ENCODE results near the gene NRG3.
A peak's percentile ranks its signal among the peaks of the same experiment; 100 is the strongest.

The NRG3 gene

GRCh38 chr10:82221056-82221455 lies 346.1 kb downstream of the NRG3 start:
- DNase-seq (ENCODE audit: low spot score) = no peak

- no peak for DNase-seq (ENCODE audit: low spot score)
Measured at GRCh38 chr10:82221601-82222149, 346.7 kb downstream of the NRG3 start.

GRCh38 chr10:82228701-82229100 lies 353.7 kb downstream of the NRG3 start:
- no peak for DNase-seq (ENCODE audit: low spot score)

- no peak for DNase-seq (ENCODE audit: low spot score)
Measured at GRCh38 chr10:82234173-82234572, 359.2 kb downstream of the NRG3 start.

GRCh38 chr10:82236084-82236731 lies 361.2 kb downstream of the NRG3 start:
- no peak for DNase-seq (ENCODE audit: low spot score)

- DNase-seq (ENCODE audit: low spot score) = no peak
Measured at GRCh38 chr10:82238291-82238690, 363.3 kb downstream of the NRG3 start.

GRCh38 chr10:82240408-82240807 lies 365.4 kb downstream of the NRG3 start:
- DNase-seq (ENCODE audit: low spot score) = no peak

- DNase-seq (ENCODE audit: low spot score) = no peak
Measured at GRCh38 chr10:82242778-82243177, 367.8 kb downstream of the NRG3 start.

GRCh38 chr10:82245157-82245556 lies 370.2 kb downstream of the NRG3 start:
- DNase-seq (ENCODE audit: low spot score) = no peak

- no peak for DNase-seq (ENCODE audit: low spot score)
Measured at GRCh38 chr10:82245906-82246560, 371.0 kb downstream of the NRG3 start.

- DNase-seq (ENCODE audit: low spot score) = no peak
Measured at GRCh38 chr10:82249141-82249540, 374.1 kb downstream of the NRG3 start.

GRCh38 chr10:82251222-82251906 lies 376.4 kb downstream of the NRG3 start:
- DNase-seq (ENCODE audit: low spot score) = no peak

- DNase-seq (ENCODE audit: low spot score) = no peak
Measured at GRCh38 chr10:82252081-82252480, 377.1 kb downstream of the NRG3 start.

- DNase-seq (ENCODE audit: low spot score) = no peak
Measured at GRCh38 chr10:82254237-82254636, 379.2 kb downstream of the NRG3 start.

GRCh38 chr10:82256275-82256674 lies 381.3 kb downstream of the NRG3 start:
- DNase-seq (ENCODE audit: low spot score) = no peak

GRCh38 chr10:82266438-82266837 lies 391.4 kb downstream of the NRG3 start:
- DNase-seq (ENCODE audit: low spot score) = no peak

GRCh38 chr10:82267014-82267413 lies 392.0 kb downstream of the NRG3 start:
- DNase-seq (ENCODE audit: low spot score) = no peak

- peak; percentile 45 for DNase-seq (ENCODE audit: low spot score)
Measured at GRCh38 chr10:82267465-82267864, 392.5 kb downstream of the NRG3 start.

- DNase-seq (ENCODE audit: low spot score) = no peak
Measured at GRCh38 chr10:82267960-82268359, 393.0 kb downstream of the NRG3 start.

- no peak for DNase-seq (ENCODE audit: low spot score)
Measured at GRCh38 chr10:82277591-82277990, 402.6 kb downstream of the NRG3 start.

GRCh38 chr10:82278401-82279182 lies 403.6 kb downstream of the NRG3 start:
- peak; percentile 11 for DNase-seq (ENCODE audit: low spot score)

GRCh38 chr10:82282782-82283456 lies 407.9 kb downstream of the NRG3 start:
- DNase-seq (ENCODE audit: low spot score) = peak; percentile 29

Measured in Ammon's horn (tissue), 1 donor.